HEK293T (cell line): ENCODE data around the gene TEPSIN.

Experiments
- CTCF ChIA-PET: fragments of 350-600 bp; formaldehyde crosslinking; extraction: SDS; loops from one replicate; lab custom pipeline; 2021; ENCODE audit warnings: antibody characterized with exemption, inconsistent platforms; lab: Yijun Ruan, JAX
- POLR2A ChIA-PET: fragments of 350-600 bp; formaldehyde crosslinking; extraction: SDS; loops from one replicate; lab custom pipeline; 2020; ENCODE audit warnings: antibody characterized with exemption, inconsistent platforms; lab: Yijun Ruan, JAX
- DNase-seq: peaks from one replicate; pipeline ENCODE4 v3.0.0; 2012; ENCODE audit warnings: mixed read lengths; ENCODE audit errors: extremely low spot score
- ARNT ChIP-seq: fragments of 450-650 bp; IDR thresholded peaks from 2 replicates; pipeline ENCODE4 v1.6.1; 2017; ENCODE audit warnings: mild to moderate bottlenecking
- BHLHE40 ChIP-seq: fragments of 450-650 bp; IDR thresholded peaks from 2 replicates; pipeline ENCODE4 v1.6.1; 2016; ENCODE audit warnings: mild to moderate bottlenecking, moderate library complexity, borderline replicate concordance
- CTBP1 ChIP-seq: fragments of 450-650 bp; IDR thresholded peaks from 2 replicates; pipeline ENCODE4 v1.6.1; 2016; ENCODE audit warnings: borderline replicate concordance
- ELF4 ChIP-seq: fragments of 450-650 bp; IDR thresholded peaks from 2 replicates; pipeline ENCODE4 v1.6.1; 2017; ENCODE audit warnings: antibody characterized with exemption
- FOXA1 ChIP-seq: fragments of 450-650 bp; IDR thresholded peaks from 2 replicates; pipeline ENCODE4 v1.6.1; 2016; ENCODE audit warnings: mild to moderate bottlenecking
- FOXK2 ChIP-seq: fragments of 450-650 bp; IDR thresholded peaks from 2 replicates; pipeline ENCODE4 v1.6.1; 2016; ENCODE audit warnings: mild to moderate bottlenecking
- FOXM1 ChIP-seq: fragments of 450-650 bp; IDR thresholded peaks from 2 replicates; pipeline ENCODE4 v1.6.1; 2017; ENCODE audit warnings: mild to moderate bottlenecking, borderline replicate concordance
- HDGF ChIP-seq: fragments of 450-650 bp; IDR thresholded peaks from 2 replicates; pipeline ENCODE4 v1.6.1; 2017; ENCODE audit warnings: antibody characterized with exemption, borderline replicate concordance
- L3MBTL2 ChIP-seq: fragments of 450-650 bp; conservative IDR thresholded peaks from 2 replicates; pipeline ENCODE4 v1.6.1; 2016; ENCODE audit warnings: mild to moderate bottlenecking
- LEF1 ChIP-seq: fragments of 450-650 bp; IDR thresholded peaks from 2 replicates; pipeline ENCODE4 v1.6.1; 2017; ENCODE audit warnings: mild to moderate bottlenecking, borderline replicate concordance
- NFRKB ChIP-seq: fragments of 450-650 bp; IDR thresholded peaks from 2 replicates; pipeline ENCODE4 v1.6.1; 2016; ENCODE audit warnings: mild to moderate bottlenecking, moderate library complexity
- SP1 ChIP-seq: fragments of 450-650 bp; IDR thresholded peaks from 2 replicates; pipeline ENCODE4 v1.6.1; 2017
- SUZ12 ChIP-seq: fragments of 450-650 bp; IDR thresholded peaks from 2 replicates; pipeline ENCODE4 v1.6.1; 2016; ENCODE audit warnings: mild to moderate bottlenecking
- TARDBP ChIP-seq: fragments of 450-650 bp; IDR thresholded peaks from 2 replicates; pipeline ENCODE4 v1.6.1; 2016
- ZNF384 ChIP-seq: fragments of 450-650 bp; IDR thresholded peaks from 2 replicates; pipeline ENCODE4 v1.6.1; 2016
- TF ChIP-seq, protein P1 (sequence below): fragments of 450-650 bp; IDR thresholded peaks from 2 replicates; pipeline ENCODE4 v1.6.1; 2016

The TEPSIN gene

DNA sequence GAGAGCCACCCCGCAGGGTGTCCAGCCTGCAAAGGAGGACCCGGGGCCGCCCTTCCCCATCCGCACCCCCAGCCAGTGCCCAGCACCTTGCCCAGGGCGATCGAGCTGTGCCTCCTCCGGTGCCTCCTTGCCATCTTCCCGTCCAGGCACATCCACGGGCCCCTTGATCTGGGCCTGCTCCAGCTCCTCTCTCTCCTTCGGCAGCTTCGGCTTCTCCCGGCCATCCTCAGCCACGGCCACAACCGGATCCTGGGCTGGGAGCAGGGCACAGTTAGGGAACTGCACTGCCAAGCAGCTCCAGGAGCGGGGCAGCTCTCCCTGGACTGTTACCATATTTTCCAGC lies 14.1 kb upstream of the TEPSIN start:
- ChIA-PET CTCF (interaction anchor here (0.7 to 1.3 kb wide), 4 partner anchors 37 to 670 kb away, joined by 3 to 11 read pairs (median 5); partner anchors contain the start of gene FAAP100), POLR2A (interaction anchor here (1.0 to 1.6 kb wide), 4 partner anchors 142 to 236 kb away, joined by 3 to 4 read pairs (median 4); partner anchors contain the start of gene BAHCC1)
- no peak for DNase-seq
- TF ChIP-seq CTBP1 (no peak), BHLHE40 (no peak), SUZ12 (no peak), ZNF384 (no peak), ELF4 (no peak), L3MBTL2 (no peak), LEF1 (no peak), ARNT (no peak), TARDBP (no peak), FOXK2 (no peak), FOXA1 (no peak), HDGF (no peak), NFRKB (no peak), FOXM1 (no peak), SP1 (no peak)
- TF ChIP-seq, protein P1, sequence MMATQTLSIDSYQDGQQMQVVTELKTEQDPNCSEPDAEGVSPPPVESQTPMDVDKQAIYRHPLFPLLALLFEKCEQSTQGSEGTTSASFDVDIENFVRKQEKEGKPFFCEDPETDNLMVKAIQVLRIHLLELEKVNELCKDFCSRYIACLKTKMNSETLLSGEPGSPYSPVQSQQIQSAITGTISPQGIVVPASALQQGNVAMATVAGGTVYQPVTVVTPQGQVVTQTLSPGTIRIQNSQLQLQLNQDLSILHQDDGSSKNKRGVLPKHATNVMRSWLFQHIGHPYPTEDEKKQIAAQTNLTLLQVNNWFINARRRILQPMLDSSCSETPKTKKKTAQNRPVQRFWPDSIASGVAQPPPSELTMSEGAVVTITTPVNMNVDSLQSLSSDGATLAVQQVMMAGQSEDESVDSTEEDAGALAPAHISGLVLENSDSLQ: no peak

GRCh38 chr17:81252326-81252986 lies 13.6 kb upstream of the TEPSIN start:
- ChIA-PET POLR2A (interaction anchor here (1.0 to 1.6 kb wide), 4 partner anchors 142 to 237 kb away, joined by 3 to 4 read pairs (median 4); partner anchors contain the start of gene BAHCC1), CTCF (interaction anchor here (0.6 to 1.3 kb wide), 5 partner anchors 38 to 671 kb away, joined by 3 to 11 read pairs (median 5); partner anchors contain the start of gene FAAP100)
- no peak for DNase-seq
- TF ChIP-seq SP1 (no peak), ARNT (no peak), L3MBTL2 (no peak), TARDBP (no peak), CTBP1 (no peak), HDGF (no peak), ZNF384 (no peak), SUZ12 (no peak), ELF4 (no peak), NFRKB (no peak), LEF1 (no peak)
- TF ChIP-seq, protein P1: no peak

- no peak for DNase-seq
- TF ChIP-seq ZNF384 (no peak), ARNT (no peak), BHLHE40 (no peak), LEF1 (no peak), FOXA1 (no peak), FOXK2 (no peak), ELF4 (no peak), SP1 (no peak), CTBP1 (no peak), FOXM1 (no peak), HDGF (no peak), L3MBTL2 (no peak), NFRKB (no peak)
- TF ChIP-seq, protein P1: no peak
- POLR2A ChIA-PET: interaction anchor here (1.6 kb wide), 1 partner anchor 237 kb away, joined by 3 read pairs; no protein-coding TSS in a partner anchor
- CTCF ChIA-PET: interaction anchor here (1.3 kb wide), 1 partner anchor 38 kb away, joined by 3 read pairs; no protein-coding TSS in a partner anchor
Measured at GRCh38 chr17:81251709-81252301, 12.9 kb upstream of the TEPSIN start.

- TF ChIP-seq FOXA1 (no peak), FOXK2 (no peak), HDGF (no peak), NFRKB (no peak), LEF1 (no peak), BHLHE40 (no peak), SUZ12 (no peak), FOXM1 (no peak), ARNT (no peak), ZNF384 (no peak), ELF4 (no peak), L3MBTL2 (no peak), CTBP1 (no peak), SP1 (no peak)
- TF ChIP-seq, protein P1: no peak
- ChIA-PET CTCF (no interaction called here), POLR2A (no interaction called here)
- DNase-seq: no peak
Measured at GRCh38 chr17:81251094-81251708, 12.3 kb upstream of the TEPSIN start.
